Measurements from ENCODE around the gene TMX1. TPM values are rescaled to one million over a fixed set of nuclear protein-coding genes. Genes with fewer than 3 reads are reported as not detected.

TMX1 gene
- total RNA-seq, 2 donors from 2014 or later = 25.6 to 34.6 TPM

DNA sequence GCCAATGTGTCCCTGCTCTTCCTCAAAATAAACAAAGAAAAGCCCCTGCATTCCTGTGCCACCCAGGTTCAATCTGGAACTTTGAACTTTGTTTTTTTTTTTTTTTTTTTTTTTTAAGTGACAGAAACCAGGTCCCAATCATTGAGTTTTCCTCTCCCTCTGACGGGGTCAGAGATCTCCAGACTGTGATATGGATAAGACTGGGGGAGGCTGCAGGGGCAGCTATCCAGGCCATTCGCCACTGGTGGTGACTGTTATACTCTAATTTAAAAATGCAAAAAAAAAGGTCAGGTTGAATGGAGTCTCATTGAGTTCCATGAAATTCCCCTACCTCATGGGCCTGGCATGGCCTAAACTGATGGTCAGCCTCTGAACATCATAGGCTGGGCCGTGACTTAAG is 57.0 kb downstream of the TMX1 start:
- Histone ChIP-seq H3K36me3 (no peaks in the 10 kb centered on the region), H3K27ac (no peak overlapping the region), H3K27me3 (replicated peaks; ENCODE audit: insufficient read depth) (no peaks in the 10 kb centered on the region), H3K4me1 (ENCODE audit: control insufficient read depth in 1 of 2, low read depth in 2 of 2) (peaks cover 11 to 21% of the 10 kb centered on the region in 2 donors), H3K9me3 (no peaks in the 10 kb centered on the region), H3K4me3 (no peak overlapping the region)
- DNase-seq (ENCODE audit: low spot score) (no peak), ATAC-seq (ENCODE audit: insufficient number of reproducible peaks, low FRiP score, low read depth) (no peak)
- TF ChIP-seq, protein P1, sequence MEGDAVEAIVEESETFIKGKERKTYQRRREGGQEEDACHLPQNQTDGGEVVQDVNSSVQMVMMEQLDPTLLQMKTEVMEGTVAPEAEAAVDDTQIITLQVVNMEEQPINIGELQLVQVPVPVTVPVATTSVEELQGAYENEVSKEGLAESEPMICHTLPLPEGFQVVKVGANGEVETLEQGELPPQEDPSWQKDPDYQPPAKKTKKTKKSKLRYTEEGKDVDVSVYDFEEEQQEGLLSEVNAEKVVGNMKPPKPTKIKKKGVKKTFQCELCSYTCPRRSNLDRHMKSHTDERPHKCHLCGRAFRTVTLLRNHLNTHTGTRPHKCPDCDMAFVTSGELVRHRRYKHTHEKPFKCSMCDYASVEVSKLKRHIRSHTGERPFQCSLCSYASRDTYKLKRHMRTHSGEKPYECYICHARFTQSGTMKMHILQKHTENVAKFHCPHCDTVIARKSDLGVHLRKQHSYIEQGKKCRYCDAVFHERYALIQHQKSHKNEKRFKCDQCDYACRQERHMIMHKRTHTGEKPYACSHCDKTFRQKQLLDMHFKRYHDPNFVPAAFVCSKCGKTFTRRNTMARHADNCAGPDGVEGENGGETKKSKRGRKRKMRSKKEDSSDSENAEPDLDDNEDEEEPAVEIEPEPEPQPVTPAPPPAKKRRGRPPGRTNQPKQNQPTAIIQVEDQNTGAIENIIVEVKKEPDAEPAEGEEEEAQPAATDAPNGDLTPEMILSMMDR (IDR thresholded peaks at IDR 0.05) = no peak

DNA sequence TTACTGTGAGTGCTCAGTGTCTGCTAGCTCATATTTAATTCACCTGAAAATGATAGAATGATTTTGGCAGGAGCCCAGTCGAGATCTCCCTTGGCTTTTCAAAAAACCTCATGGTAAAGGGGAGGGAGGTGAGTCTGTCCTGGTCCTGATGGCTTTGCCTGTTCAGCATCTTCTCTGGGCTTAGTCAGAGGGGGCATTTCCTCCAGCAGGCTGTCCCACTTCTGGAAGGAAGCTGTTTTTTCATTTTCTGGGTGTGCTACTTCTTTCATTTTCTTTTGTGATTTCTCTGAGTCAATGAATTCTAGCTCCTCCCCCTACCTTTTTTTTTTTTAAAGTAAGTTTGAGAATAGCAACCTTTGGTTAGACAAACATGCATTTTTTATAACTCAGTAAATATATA is 58.8 kb downstream of the TMX1 start:
- TF ChIP-seq, protein P1 (IDR thresholded peaks at IDR 0.05) = no peak
- H3K27me3 ChIP-seq (replicated peaks; ENCODE audit: insufficient read depth) = no peaks in the 10 kb centered on the region
- H3K4me1 ChIP-seq (ENCODE audit: control insufficient read depth in 1 of 2, low read depth in 2 of 2) = peaks cover 0 to 3% of the 10 kb centered on the region in 2 donors
- H3K4me3 ChIP-seq = no peak overlapping the region
- no peaks in the 10 kb centered on the region for H3K9me3 ChIP-seq
- ATAC-seq (ENCODE audit: insufficient number of reproducible peaks, low FRiP score, low read depth) = no peak
- H3K27ac ChIP-seq = no peak overlapping the region
- DNase-seq (ENCODE audit: low spot score) = no peak
- H3K36me3 ChIP-seq = no peaks in the 10 kb centered on the region

DNA sequence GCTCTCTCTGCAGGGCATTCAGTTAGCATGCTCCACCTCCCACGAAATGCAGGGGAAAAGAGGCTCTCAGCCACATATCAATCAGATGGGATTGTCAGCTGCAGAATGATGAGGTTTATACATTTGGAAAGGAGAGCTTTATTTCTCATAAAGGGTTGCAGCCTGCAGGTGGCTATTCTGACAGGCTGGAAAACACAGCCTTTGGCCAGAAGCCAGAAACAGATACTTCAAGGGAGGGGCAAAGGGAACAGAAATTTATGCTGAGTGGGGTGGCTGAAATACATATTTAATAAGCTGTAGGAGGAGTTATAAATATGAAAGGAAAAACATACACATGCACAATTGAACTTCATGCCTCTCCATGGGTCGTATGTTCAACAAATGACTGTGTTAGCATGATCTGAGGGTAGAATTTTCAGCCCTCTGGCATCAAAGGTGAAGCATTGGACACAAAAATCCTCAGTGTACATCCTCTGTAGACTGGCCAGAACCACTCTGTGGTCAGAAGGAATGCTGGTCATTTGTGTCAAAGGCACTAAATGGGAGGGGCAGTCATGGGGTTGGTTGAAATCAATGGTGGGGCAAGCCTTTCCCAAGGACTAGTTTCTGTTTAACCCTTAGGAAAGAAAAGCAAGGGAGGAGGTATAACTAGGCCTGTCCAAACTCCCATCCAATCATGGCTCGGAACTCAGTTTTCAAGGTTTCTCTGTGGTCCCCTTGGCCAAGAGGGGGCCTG is 62.4 kb downstream of the TMX1 start:
- H3K9me3 ChIP-seq = no peaks in the 10 kb centered on the region
- no peak for DNase-seq (ENCODE audit: low spot score)
- H3K36me3 ChIP-seq = no peaks in the 10 kb centered on the region
- H3K4me3 ChIP-seq = no peak overlapping the region
- TF ChIP-seq, protein P1 (IDR thresholded peaks at IDR 0.05) = no peak
- H3K27ac ChIP-seq = no peak overlapping the region
- ATAC-seq (ENCODE audit: insufficient number of reproducible peaks, low FRiP score, low read depth) = no peak
- H3K27me3 ChIP-seq (replicated peaks; ENCODE audit: insufficient read depth) = no peaks in the 10 kb centered on the region
- peaks cover 0 to 8% of the 10 kb centered on the region in 2 donors for H3K4me1 ChIP-seq (ENCODE audit: control insufficient read depth in 1 of 2, low read depth in 2 of 2)

DNA sequence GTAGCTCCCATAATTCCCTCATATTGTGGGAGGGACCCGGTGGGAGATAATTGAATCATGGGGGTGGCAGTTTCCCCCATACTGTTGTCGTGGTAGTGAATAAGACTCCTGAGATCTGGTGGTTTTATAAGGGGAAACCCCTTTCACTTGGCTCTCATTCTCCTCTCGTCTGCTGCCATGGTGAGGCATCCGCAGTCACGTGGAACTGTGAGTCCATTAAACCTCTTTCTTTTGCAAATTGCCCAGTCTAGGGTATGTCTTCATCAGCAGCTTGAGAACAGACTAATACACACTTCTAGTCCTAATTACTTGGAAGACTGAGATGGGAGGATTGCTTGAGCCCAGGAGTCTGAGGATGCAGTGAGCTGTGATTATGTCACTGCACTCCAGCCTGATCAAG is 64.4 kb downstream of the TMX1 start:
- H3K36me3 ChIP-seq = no peaks in the 10 kb centered on the region
- H3K9me3 ChIP-seq = no peaks in the 10 kb centered on the region
- H3K27me3 ChIP-seq (replicated peaks; ENCODE audit: insufficient read depth) = no peaks in the 10 kb centered on the region
- no peak overlapping the region for H3K27ac ChIP-seq
- TF ChIP-seq, protein P1 (IDR thresholded peaks at IDR 0.05) = no peak
- peaks cover 0 to 8% of the 10 kb centered on the region in 2 donors for H3K4me1 ChIP-seq (ENCODE audit: control insufficient read depth in 1 of 2, low read depth in 2 of 2)
- ATAC-seq (ENCODE audit: insufficient number of reproducible peaks, low FRiP score, low read depth) (no peak), DNase-seq (ENCODE audit: low spot score) (no peak)
- H3K4me3 ChIP-seq = no peak overlapping the region

DNA sequence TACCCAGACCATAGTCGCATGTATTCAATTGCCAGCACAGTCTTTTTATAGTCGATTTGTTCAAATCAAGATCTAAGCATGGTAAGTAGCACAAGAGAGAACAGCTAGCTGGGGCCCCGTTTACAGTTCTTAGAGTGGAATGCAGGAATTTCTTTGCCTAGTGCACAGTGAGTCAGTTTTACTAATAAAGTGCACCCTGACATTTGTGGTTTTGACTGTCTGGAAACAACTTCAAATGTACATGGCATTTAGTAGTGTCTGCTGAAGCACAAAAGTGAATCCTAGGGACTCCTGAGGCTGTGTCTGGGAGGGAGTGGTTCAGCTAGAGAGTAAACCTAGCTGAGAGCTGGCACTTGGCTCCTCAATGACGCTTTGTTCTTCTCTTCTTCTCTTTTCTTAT is 64.9 kb downstream of the TMX1 start:
- H3K9me3 ChIP-seq = no peaks in the 10 kb centered on the region
- no peak overlapping the region for H3K4me3 ChIP-seq
- no peaks in the 10 kb centered on the region for H3K36me3 ChIP-seq
- TF ChIP-seq, protein P1 (IDR thresholded peaks at IDR 0.05) = no peak
- peaks cover 0 to 8% of the 10 kb centered on the region in 2 donors for H3K4me1 ChIP-seq (ENCODE audit: control insufficient read depth in 1 of 2, low read depth in 2 of 2)
- no peaks in the 10 kb centered on the region for H3K27me3 ChIP-seq (replicated peaks; ENCODE audit: insufficient read depth)
- ATAC-seq (ENCODE audit: insufficient number of reproducible peaks, low FRiP score, low read depth) (no peak), DNase-seq (ENCODE audit: low spot score) (no peak)
- no peak overlapping the region for H3K27ac ChIP-seq

Measured in thoracic aorta (tissue), 2 donors.